SK-N-SH (cell line): Measurements from ENCODE around the gene HEBP1. TPM values are rescaled to one million over a fixed set of nuclear protein-coding genes. Genes with fewer than 3 reads are reported as not detected.

Experiments
- CTCF ChIA-PET: fragments of 300-600, 350-600 bp; formaldehyde crosslinking; extraction: SDS; loops from one replicate; lab custom pipeline; 2021; lab: Yijun Ruan, JAX
- POLR2A ChIA-PET: fragments of 350-600 bp; sonication (Branson Sonifier 250); formaldehyde crosslinking; extraction: SDS; loops from one replicate; lab custom pipeline; 2020; ENCODE audit warnings: antibody characterized with exemption, inconsistent platforms; lab: Yijun Ruan, JAX
- DNase-seq: peaks from one replicate; pipeline ENCODE4 v3.0.0; 2012
- H2AFZ ChIP-seq: fragments of 200-600 bp; sonication (generic); 2 replicates; pipeline ENCODE4 v1.8.1; 2016; ENCODE audit warnings: antibody characterized with exemption, mild to moderate bottlenecking, low read depth
- H3F3A ChIP-seq: fragments of 200-600 bp; sonication (generic); replicated peaks from 2 replicates; pipeline ENCODE3; 2016; ENCODE audit warnings: antibody characterized with exemption, mild to moderate bottlenecking; ENCODE audit not compliant: insufficient read depth
- H3K27ac ChIP-seq, 2 experiments: fragments of 200-500 bp in 1 of 2; fragments of 200-600 bp in 1 of 2; sonication (Bioruptor generic) in 1 of 2; sonication (generic), shearing (Covaris generic) in 1 of 2; 2 replicates each; pipeline versions ENCODE4 v1.5.1 to v1.6.1; 2014 to 2016; ENCODE audit warnings: low read depth in 2 of 2, inconsistent platforms in 1 of 2, low read length in 1 of 2, mild to moderate bottlenecking in 1 of 2, mixed read lengths in 1 of 2
- H3K27me3 ChIP-seq: fragments of 200-600 bp; sonication (generic), shearing (Covaris generic); 2 replicates; pipeline ENCODE4 v1.6.1; 2016; ENCODE audit warnings: mixed run types; ENCODE audit not compliant: insufficient read depth
- H3K36me3 ChIP-seq, 2 experiments: fragments of 200-500 bp in 1 of 2; fragments of 200-600 bp in 1 of 2; sonication (Bioruptor generic) in 1 of 2; sonication (generic) in 1 of 2; replicated peaks in 1 of 2; 2 replicates each; pipeline versions ENCODE3 to v1.5.1; 2014 to 2016; ENCODE audit warnings: low read length in 1 of 2, mild to moderate bottlenecking in 1 of 2; ENCODE audit not compliant: insufficient read depth in 2 of 2, control insufficient read depth in 1 of 2
- H3K4me1 ChIP-seq, 2 experiments: fragments of 200-500 bp in 1 of 2; fragments of 200-600 bp in 1 of 2; sonication (Bioruptor generic) in 1 of 2; sonication (generic), shearing (Covaris generic) in 1 of 2; 2 replicates each; pipeline versions ENCODE4 v1.5.1 to v1.6.1; 2014 to 2016; ENCODE audit warnings: low read depth in 1 of 2, low read length in 1 of 2, mixed run types in 1 of 2; ENCODE audit not compliant: insufficient read depth in 2 of 2, control insufficient read depth in 1 of 2
- H3K4me2 ChIP-seq: fragments of 200-600 bp; sonication (generic), shearing (Covaris generic); 2 replicates; pipeline ENCODE4 v1.6.1; 2017; ENCODE audit warnings: mixed run types
- H3K4me3 ChIP-seq, 2 experiments: fragments of 200-500 bp in 1 of 2; fragments of 200-600 bp in 1 of 2; sonication (Bioruptor generic) in 1 of 2; sonication (generic), shearing (Covaris generic) in 1 of 2; 2 replicates each; pipeline versions ENCODE4 v1.5.1 to v1.8.1; 2014 to 2016; ENCODE audit warnings: low read depth in 2 of 2, inconsistent platforms in 1 of 2, low read length in 1 of 2, mild to moderate bottlenecking in 1 of 2, mixed read lengths in 1 of 2, moderate library complexity in 1 of 2
- H3K79me2 ChIP-seq: fragments of 200-600 bp; sonication (generic); 2 replicates; pipeline ENCODE4 v1.8.1; 2017; ENCODE audit warnings: mild to moderate bottlenecking; ENCODE audit not compliant: insufficient read depth
- H3K9ac ChIP-seq: fragments of 200-600 bp; sonication (generic); 2 replicates; pipeline ENCODE4 v1.6.1; 2017; ENCODE audit warnings: mixed run types
- H3K9me2 ChIP-seq: fragments of 200-600 bp; sonication (generic); 2 replicates; pipeline ENCODE4 v1.6.1; 2017; ENCODE audit warnings: mixed run types
- H3K9me3 ChIP-seq: fragments of 200-600 bp; sonication (generic); 2 replicates; pipeline ENCODE4 v1.6.1; 2017; ENCODE audit warnings: mixed run types, mild to moderate bottlenecking, moderate library complexity
- H4K20me1 ChIP-seq: fragments of 200-600 bp; sonication (generic); 2 replicates; pipeline ENCODE4 v1.6.1; 2017; ENCODE audit warnings: mild to moderate bottlenecking, mixed run types; ENCODE audit not compliant: insufficient read depth
- CHD2 ChIP-seq: fragments of 150-350 bp; IDR thresholded peaks from 2 replicates; pipeline ENCODE4 v1.6.1; 2018; ENCODE audit warnings: low read length; ENCODE audit not compliant: partially characterized antibody
- EP300 ChIP-seq, 2 experiments: IDR thresholded peaks; 2 replicates each; pipeline versions ENCODE4 v1.4.0 to v1.6.1; 2012; ENCODE audit warnings: borderline replicate concordance in 1 of 2, low read depth in 1 of 2, low read length in 1 of 2
- FOSL2 ChIP-seq: IDR thresholded peaks from 2 replicates; pipeline ENCODE4 v1.4.0; 2012; ENCODE audit warnings: low read depth, mild to moderate bottlenecking, moderate library complexity, borderline replicate concordance
- FOXM1 ChIP-seq: IDR thresholded peaks from 2 replicates; pipeline ENCODE4 v1.4.0; 2012; ENCODE audit warnings: low read depth, mild to moderate bottlenecking
- GABPA ChIP-seq: IDR thresholded peaks from 2 replicates; pipeline ENCODE4 v1.4.0; 2012; ENCODE audit warnings: low read depth, mild to moderate bottlenecking
- MAX ChIP-seq: IDR thresholded peaks from 2 replicates; pipeline ENCODE4 v1.4.0; 2012; ENCODE audit warnings: low read depth
- MEF2A ChIP-seq: IDR thresholded peaks from 2 replicates; pipeline ENCODE4 v1.4.0; 2012; ENCODE audit warnings: low read depth, borderline replicate concordance
- NRF1 ChIP-seq: IDR thresholded peaks from 2 replicates; pipeline ENCODE4 v1.6.1; 2012; ENCODE audit warnings: low read depth, mild to moderate bottlenecking, low read length
- PBX3 ChIP-seq: IDR thresholded peaks from 2 replicates; pipeline ENCODE4; 2012
- POLR2AphosphoS5 ChIP-seq: IDR thresholded peaks from 2 replicates; pipeline ENCODE4 v1.6.1; 2012; ENCODE audit warnings: low read depth, low read length
- RAD21 ChIP-seq: IDR thresholded peaks from 2 replicates; pipeline ENCODE4 v1.6.1; 2012; ENCODE audit warnings: mild to moderate bottlenecking, low read length
- RCOR1 ChIP-seq: fragments of 150-350 bp; IDR thresholded peaks from 2 replicates; pipeline ENCODE4 v1.6.1; 2017; ENCODE audit warnings: antibody characterized with exemption, low read length
- RFX5 ChIP-seq: IDR thresholded peaks from 2 replicates; pipeline ENCODE4 v1.6.1; 2012; ENCODE audit warnings: mild to moderate bottlenecking, improper control_type of control experiment, low read length
- SIN3A ChIP-seq: IDR thresholded peaks from 2 replicates; pipeline ENCODE4 v1.6.1; 2012; ENCODE audit warnings: low read depth, mild to moderate bottlenecking, low read length, moderate library complexity, borderline replicate concordance
- SMC3 ChIP-seq: IDR thresholded peaks from 2 replicates; pipeline ENCODE4 v1.6.1; 2012; ENCODE audit warnings: low read depth, low read length, improper control_type of control experiment
- TAF1 ChIP-seq: IDR thresholded peaks from 2 replicates; pipeline ENCODE4 v1.6.1; 2012; ENCODE audit warnings: low read depth, mild to moderate bottlenecking, low read length, moderate library complexity, borderline replicate concordance
- TEAD4 ChIP-seq: IDR thresholded peaks from 2 replicates; pipeline ENCODE4 v1.4.0; 2012; ENCODE audit warnings: mild to moderate bottlenecking, borderline replicate concordance; ENCODE audit not compliant: insufficient read depth
- USF1 ChIP-seq: IDR thresholded peaks from 2 replicates; pipeline ENCODE4 v1.4.0; 2012; ENCODE audit warnings: low read depth, borderline replicate concordance
- USF2 ChIP-seq: fragments of 150-350 bp; IDR thresholded peaks from 2 replicates; pipeline ENCODE4 v1.6.1; 2017; ENCODE audit warnings: antibody characterized with exemption, low read length, low read depth, borderline replicate concordance
- YY1 ChIP-seq: IDR thresholded peaks from 2 replicates; pipeline ENCODE4 v1.4.0; 2012; ENCODE audit warnings: low read depth, mild to moderate bottlenecking
- WGBS: methylation state at CpG from one replicate; pipeline ENCODE4 v1.1.6; 2017; ENCODE audit warnings: low lambda C conversion rate; 5-methylcytosine and 5-hydroxymethylcytosine counted together
- polyA plus RNA-seq, 3 experiments: library from polyadenylated mRNA; depleted of rRNA; stranded (reverse); fragments of >200 nt; gene quantifications; 2 replicates each; pipeline ENCODE4 v1.2.3, GENCODE V29; 2012
- TF ChIP-seq, protein P1 (sequence below): fragments of 150-350 bp; IDR thresholded peaks from 2 replicates; pipeline ENCODE4 v1.6.1; 2016; ENCODE audit warnings: mild to moderate bottlenecking, low read depth, low read length

HEBP1 gene
- polyA plus RNA-seq, 1 of the 3 experiments (the other 2 are of a cell fraction), result 17.9 TPM

DNA sequence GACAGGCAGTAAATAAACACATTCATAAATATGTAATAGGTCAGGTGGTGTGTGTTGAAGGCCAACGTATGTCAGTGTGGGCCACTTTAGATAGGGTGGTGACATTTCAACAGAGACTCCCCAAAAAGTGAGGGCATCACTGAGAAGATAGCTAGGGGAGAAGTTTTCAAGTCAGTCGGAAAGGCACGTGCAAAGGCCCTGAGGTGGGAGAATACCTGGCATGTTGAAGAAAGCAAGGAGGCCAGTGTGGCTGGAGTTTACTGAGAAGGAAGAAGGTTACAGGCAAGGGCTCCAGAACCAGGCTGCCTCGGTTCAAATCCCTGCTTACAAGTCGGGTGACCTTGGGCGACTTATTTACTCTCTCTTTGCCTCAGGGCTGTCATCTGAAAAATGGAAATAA is 11.0 kb upstream of the HEBP1 start (continued):
- TF ChIP-seq FOXM1, result no peak
- TF ChIP-seq SIN3A, result no peak

DNA sequence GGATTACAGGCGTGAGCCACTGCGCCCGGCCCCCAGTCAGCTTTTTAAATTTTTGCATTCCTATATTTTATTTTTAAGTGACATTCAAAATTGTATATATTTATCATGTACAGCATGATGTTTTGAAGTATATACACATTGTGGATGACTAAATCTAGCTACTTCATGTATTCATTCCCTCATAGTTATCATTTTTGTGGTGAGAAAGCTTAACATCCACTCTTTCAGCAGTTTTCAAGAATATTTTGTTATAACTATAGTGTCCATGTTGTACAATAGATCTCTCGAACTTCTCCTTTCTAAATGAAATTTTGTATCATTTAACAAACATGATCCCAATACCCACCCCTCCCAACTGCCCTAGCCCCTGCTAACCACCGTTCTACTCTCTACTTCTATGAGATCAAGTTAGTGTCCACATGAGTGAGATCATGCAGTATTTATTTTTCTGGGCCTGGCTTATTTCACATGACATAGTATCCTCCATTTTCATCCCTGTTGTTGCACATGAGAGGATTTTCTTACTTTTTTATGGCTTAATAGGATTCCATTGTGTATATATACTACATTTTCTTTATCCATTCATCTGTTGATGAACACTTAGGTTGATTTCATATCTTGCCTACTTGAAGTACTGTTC is 8.8 kb upstream of the HEBP1 start:
- CTCF ChIA-PET, result no interaction called here
- DNase-seq, result no peak

DNA sequence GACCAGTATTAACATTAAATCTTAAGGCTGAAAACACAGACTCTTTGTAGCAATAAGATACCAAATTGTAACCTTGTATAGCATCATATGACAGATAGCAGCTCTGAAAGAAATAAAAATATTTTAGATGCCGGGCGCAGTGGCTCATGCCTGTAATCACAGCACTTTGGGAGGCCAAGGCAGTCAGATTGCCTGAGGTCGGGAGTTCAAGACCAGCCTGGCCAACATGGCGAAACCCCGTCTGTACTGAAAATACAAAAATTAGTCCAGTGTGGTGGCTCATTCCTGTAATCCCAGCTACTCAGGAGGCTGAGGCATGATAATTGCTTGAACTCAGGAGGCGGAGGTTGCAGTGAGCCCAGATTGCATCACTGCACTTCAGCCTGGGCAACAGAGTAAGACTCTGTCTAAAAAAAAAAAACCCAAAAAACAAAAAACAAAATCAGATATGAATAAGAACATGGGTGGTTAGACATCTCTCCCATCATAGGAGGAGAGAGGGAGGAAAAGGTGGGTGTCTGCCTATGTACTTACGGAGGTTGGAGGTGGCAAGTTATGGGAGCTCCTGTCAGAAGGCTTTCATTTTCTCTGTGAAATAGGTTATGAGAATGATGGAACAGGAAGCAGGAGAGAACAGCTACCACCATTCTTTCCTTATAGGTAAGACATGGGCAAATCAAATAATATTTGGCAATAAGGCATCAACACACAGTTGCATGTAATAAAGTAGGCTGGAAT is 7.6 kb upstream of the HEBP1 start:
- Histone ChIP-seq H2AFZ (no peak overlapping the region), H3K4me1 (no peaks in the 10 kb centered on the region), H3K27me3 (no peaks in the 10 kb centered on the region), H3K9me2 (no peaks in the 10 kb centered on the region), H3K27ac (no peak overlapping the region), H3K36me3 (no peaks in the 10 kb centered on the region), H3K9me3 (no peaks in the 10 kb centered on the region), H3K79me2 (no peaks in the 10 kb centered on the region), H3K4me2 (no peak overlapping the region), H3K9ac (no peak overlapping the region), H4K20me1 (no peaks in the 10 kb centered on the region), H3F3A (no peaks in the 10 kb centered on the region), H3K4me3 (no peak overlapping the region)
- WGBS, result 89% methylated on average over 7 of the region's 7 CpGs
- no peak for TF ChIP-seq TAF1
- no peak for TF ChIP-seq RCOR1
- TF ChIP-seq MAX, result no peak
- no peak for TF ChIP-seq RAD21
- no peak for TF ChIP-seq FOSL2
- TF ChIP-seq, protein P1, sequence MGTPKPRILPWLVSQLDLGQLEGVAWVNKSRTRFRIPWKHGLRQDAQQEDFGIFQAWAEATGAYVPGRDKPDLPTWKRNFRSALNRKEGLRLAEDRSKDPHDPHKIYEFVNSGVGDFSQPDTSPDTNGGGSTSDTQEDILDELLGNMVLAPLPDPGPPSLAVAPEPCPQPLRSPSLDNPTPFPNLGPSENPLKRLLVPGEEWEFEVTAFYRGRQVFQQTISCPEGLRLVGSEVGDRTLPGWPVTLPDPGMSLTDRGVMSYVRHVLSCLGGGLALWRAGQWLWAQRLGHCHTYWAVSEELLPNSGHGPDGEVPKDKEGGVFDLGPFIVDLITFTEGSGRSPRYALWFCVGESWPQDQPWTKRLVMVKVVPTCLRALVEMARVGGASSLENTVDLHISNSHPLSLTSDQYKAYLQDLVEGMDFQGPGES, result no peak
- no peak for TF ChIP-seq SIN3A
- TF ChIP-seq TEAD4, result no peak
- TF ChIP-seq YY1, result no peak
- no peak for TF ChIP-seq SMC3
- no peak for TF ChIP-seq USF2
- TF ChIP-seq GABPA, result no peak
- TF ChIP-seq RFX5, result no peak
- TF ChIP-seq MEF2A, result no peak
- TF ChIP-seq EP300 (IDR thresholded peaks at IDR 0.05; ENCODE audit: borderline replicate concordance in 1 of 2, low read depth in 1 of 2, low read length in 1 of 2), result no peak
- no peak for TF ChIP-seq USF1
- no peak for TF ChIP-seq CHD2
- TF ChIP-seq POLR2AphosphoS5, result no peak
- TF ChIP-seq PBX3, result no peak
- ChIA-PET POLR2A (no interaction called here), CTCF (no interaction called here)
- DNase-seq, result no peak

More for the DNA sequence above, 8.8 kb upstream of the HEBP1 start:
- H3K9me2 ChIP-seq, result no peaks in the 10 kb centered on the region
- POLR2A ChIA-PET, result no interaction called here
- no peaks in the 10 kb centered on the region for H3K9me3 ChIP-seq
- H3K9ac ChIP-seq, result no peak overlapping the region
- 85% methylated on average over 5 of the region's 5 CpGs for WGBS
- no peak overlapping the region for H3K27ac ChIP-seq
- no peak for TF ChIP-seq NRF1
- H3F3A ChIP-seq, result no peaks in the 10 kb centered on the region
- H3K4me1 ChIP-seq, result no peaks in the 10 kb centered on the region
- no peaks in the 10 kb centered on the region for H3K79me2 ChIP-seq
- no peaks in the 10 kb centered on the region for H4K20me1 ChIP-seq
- H3K4me3 ChIP-seq, result no peak overlapping the region
- H2AFZ ChIP-seq, result no peak overlapping the region
- H3K4me2 ChIP-seq, result no peak overlapping the region
- H3K36me3 ChIP-seq, result no peaks in the 10 kb centered on the region
- no peaks in the 10 kb centered on the region for H3K27me3 ChIP-seq
